ENCODE results near the gene FLNB.
A peak's percentile ranks its signal among the peaks of the same experiment; 100 is the strongest.

The FLNB gene

DNA sequence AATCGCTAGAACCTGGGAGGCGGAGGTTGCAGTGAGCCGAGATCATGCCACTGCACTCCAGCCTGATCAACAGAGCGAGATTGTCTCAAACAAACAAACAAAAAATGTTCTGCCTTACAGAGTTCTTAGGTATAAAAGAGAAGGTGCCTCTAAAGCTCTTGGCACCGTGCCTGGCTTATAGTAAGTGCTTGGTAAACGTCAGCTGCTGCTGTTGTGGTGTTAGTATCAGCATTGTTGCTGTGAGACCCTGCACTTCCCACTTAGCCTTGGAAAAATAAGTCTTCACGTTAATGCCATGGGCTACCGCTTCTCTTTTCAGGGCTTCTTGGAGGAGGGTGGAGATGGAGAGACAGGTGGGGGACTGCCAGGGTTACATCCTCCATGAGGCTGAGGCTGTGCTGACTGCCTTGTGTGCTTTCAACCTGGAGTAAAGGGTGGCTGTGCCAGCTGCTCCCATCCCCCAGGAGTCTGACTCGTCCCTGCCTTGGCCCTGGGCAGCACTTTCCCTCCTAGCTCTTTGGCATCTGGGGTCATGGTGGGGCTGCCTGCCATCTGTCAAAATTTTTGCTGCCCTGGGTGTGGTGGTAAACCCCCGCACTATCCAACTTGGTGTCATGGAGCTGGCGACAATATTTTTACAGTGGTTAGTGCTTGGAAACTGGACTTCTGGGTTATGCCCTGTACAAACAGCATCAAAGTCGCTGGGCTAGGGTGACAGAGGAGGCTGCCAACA lies 17.8 kb downstream of the FLNB start (continued):
- no peak for TF ChIP-seq CSRNP3 (CRISPR knock-in tag; IDR thresholded peaks at IDR 0.05)
- TF ChIP-seq RARB (CRISPR knock-in tag; IDR thresholded peaks at IDR 0.05), result no peak
- TF ChIP-seq GLIS3 (CRISPR knock-in tag; IDR thresholded peaks at IDR 0.05), result no peak
- TF ChIP-seq PPARA (CRISPR knock-in tag; IDR thresholded peaks at IDR 0.05; ENCODE audit: borderline replicate concordance), result no peak

DNA sequence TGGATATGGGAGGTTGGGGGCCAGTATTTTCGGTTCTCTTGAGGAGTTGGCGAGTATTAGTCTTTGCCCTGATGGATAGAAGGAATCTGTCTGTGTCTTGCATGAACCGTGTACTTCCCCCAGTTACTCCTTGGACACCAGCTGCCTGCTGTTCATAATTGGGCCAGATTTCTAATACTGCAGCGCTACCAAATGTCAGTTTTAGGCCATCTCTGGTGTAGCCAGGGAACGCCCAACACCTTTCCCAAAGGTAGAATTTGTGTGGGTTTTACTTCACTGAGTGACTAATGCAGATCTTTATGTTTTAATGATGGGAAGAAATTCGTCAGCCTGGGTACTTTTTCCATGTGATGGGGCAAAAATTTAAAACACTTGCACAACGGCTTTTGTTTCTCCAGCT lies 18.4 kb downstream of the FLNB start:
- peak; percentile 23 for ATAC-seq
- TF ChIP-seq PPARA (CRISPR knock-in tag; IDR thresholded peaks at IDR 0.05; ENCODE audit: borderline replicate concordance), result no peak
- TF ChIP-seq ZFP30 (CRISPR knock-in tag; IDR thresholded peaks at IDR 0.05), result no peak
- no peak for TF ChIP-seq TOX (CRISPR knock-in tag; IDR thresholded peaks at IDR 0.05; ENCODE audit: borderline replicate concordance)
- TF ChIP-seq ARNTL (CRISPR knock-in tag; IDR thresholded peaks at IDR 0.05; ENCODE audit: borderline replicate concordance, low read depth), result no peak
- no peak for TF ChIP-seq RARB (CRISPR knock-in tag; IDR thresholded peaks at IDR 0.05)
- no peak for TF ChIP-seq ZNF565 (CRISPR knock-in tag; conservative IDR thresholded peaks at IDR 0.05; ENCODE audit: low read depth)
- TF ChIP-seq ZFP3 (CRISPR knock-in tag; IDR thresholded peaks at IDR 0.05), result no peak
- no peak for TF ChIP-seq CSRNP3 (CRISPR knock-in tag; IDR thresholded peaks at IDR 0.05)
- TF ChIP-seq TCF4 (CRISPR knock-in tag; IDR thresholded peaks at IDR 0.05; ENCODE audit: borderline replicate concordance), result no peak
- no peak for TF ChIP-seq SNAI2 (CRISPR knock-in tag; IDR thresholded peaks at IDR 0.05)
- no peak for TF ChIP-seq OSR1 (CRISPR knock-in tag; IDR thresholded peaks at IDR 0.05)
- TF ChIP-seq ZNF70 (CRISPR knock-in tag; IDR thresholded peaks at IDR 0.05), result no peak
- no peak for TF ChIP-seq ZNF8 (CRISPR knock-in tag; IDR thresholded peaks at IDR 0.05)

GRCh38 chr3:58027704-58028317 lies 19.6 kb downstream of the FLNB start:
- no peak for ATAC-seq
- TF ChIP-seq ZNF565 (CRISPR knock-in tag; conservative IDR thresholded peaks at IDR 0.05; ENCODE audit: low read depth) (no peak), TCF4 (CRISPR knock-in tag; IDR thresholded peaks at IDR 0.05; ENCODE audit: borderline replicate concordance) (no peak), ZNF8 (CRISPR knock-in tag; IDR thresholded peaks at IDR 0.05) (no peak), OSR1 (CRISPR knock-in tag; IDR thresholded peaks at IDR 0.05) (no peak), CSRNP3 (CRISPR knock-in tag; IDR thresholded peaks at IDR 0.05) (no peak), SNAI2 (CRISPR knock-in tag; IDR thresholded peaks at IDR 0.05) (no peak), PATZ1 (CRISPR knock-in tag; IDR thresholded peaks at IDR 0.05; ENCODE audit: borderline replicate concordance) (no peak), PPARA (CRISPR knock-in tag; IDR thresholded peaks at IDR 0.05; ENCODE audit: borderline replicate concordance) (no peak), TOX (CRISPR knock-in tag; IDR thresholded peaks at IDR 0.05; ENCODE audit: borderline replicate concordance) (no peak), ESRRG (CRISPR knock-in tag; IDR thresholded peaks at IDR 0.05) (no peak), CSDC2 (CRISPR knock-in tag; IDR thresholded peaks at IDR 0.05) (no peak), RARB (CRISPR knock-in tag; IDR thresholded peaks at IDR 0.05) (no peak)

- no peak for ATAC-seq
- TF ChIP-seq, protein P1, sequence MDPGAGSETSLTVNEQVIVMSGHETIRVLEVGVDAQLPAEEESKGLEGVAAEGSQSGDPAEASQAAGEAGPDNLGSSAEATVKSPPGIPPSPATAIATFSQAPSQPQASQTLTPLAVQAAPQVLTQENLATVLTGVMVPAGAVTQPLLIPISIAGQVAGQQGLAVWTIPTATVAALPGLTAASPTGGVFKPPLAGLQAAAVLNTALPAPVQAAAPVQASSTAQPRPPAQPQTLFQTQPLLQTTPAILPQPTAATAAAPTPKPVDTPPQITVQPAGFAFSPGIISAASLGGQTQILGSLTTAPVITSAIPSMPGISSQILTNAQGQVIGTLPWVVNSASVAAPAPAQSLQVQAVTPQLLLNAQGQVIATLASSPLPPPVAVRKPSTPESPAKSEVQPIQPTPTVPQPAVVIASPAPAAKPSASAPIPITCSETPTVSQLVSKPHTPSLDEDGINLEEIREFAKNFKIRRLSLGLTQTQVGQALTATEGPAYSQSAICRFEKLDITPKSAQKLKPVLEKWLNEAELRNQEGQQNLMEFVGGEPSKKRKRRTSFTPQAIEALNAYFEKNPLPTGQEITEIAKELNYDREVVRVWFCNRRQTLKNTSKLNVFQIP (CRISPR knock-in tag; IDR thresholded peaks at IDR 0.05; ENCODE audit: borderline replicate concordance, low read depth), result no peak
- TF ChIP-seq ZNF8 (CRISPR knock-in tag; IDR thresholded peaks at IDR 0.05), result no peak
- no peak for TF ChIP-seq BACH2 (CRISPR knock-in tag; IDR thresholded peaks at IDR 0.05; ENCODE audit: borderline replicate concordance)
- TF ChIP-seq SNAI2 (CRISPR knock-in tag; IDR thresholded peaks at IDR 0.05), result no peak
- no peak for TF ChIP-seq ESRRG (CRISPR knock-in tag; IDR thresholded peaks at IDR 0.05)
- TF ChIP-seq ZC3H10 (CRISPR knock-in tag; IDR thresholded peaks at IDR 0.05), result no peak
- no peak for TF ChIP-seq ISL1 (CRISPR knock-in tag; IDR thresholded peaks at IDR 0.05)
- TF ChIP-seq OSR1 (CRISPR knock-in tag; IDR thresholded peaks at IDR 0.05), result no peak
- no peak for TF ChIP-seq PATZ1 (CRISPR knock-in tag; IDR thresholded peaks at IDR 0.05; ENCODE audit: borderline replicate concordance)
- no peak for TF ChIP-seq TCF4 (CRISPR knock-in tag; IDR thresholded peaks at IDR 0.05; ENCODE audit: borderline replicate concordance)
- TF ChIP-seq CREB5 (CRISPR knock-in tag; IDR thresholded peaks at IDR 0.05; ENCODE audit: low read depth), result no peak
Measured at GRCh38 chr3:58028902-58029301, 20.7 kb downstream of the FLNB start.

All from SK-N-SH treated with all-trans-retinoic acid at 6 μM for 48 hours (cell line).